Keratinocyte (primary cell): ENCODE results near the gene DCAF11. TPM values are rescaled to one million over a fixed set of nuclear protein-coding genes. Genes with fewer than 3 reads are reported as not detected.

Source experiments
- DNase-seq: peaks from one replicate; pipeline ENCODE4 v3.0.0-alpha.2; 2011; ENCODE audit warnings: low read depth, missing footprints, low spot score
- FAIRE-seq: peaks from 2 replicates; lab custom pipeline; 2011; peaks lifted over from hg19 to GRCh38; lab: Jason Lieb, UNC
- H2AFZ ChIP-seq: 2 replicates; pipeline ENCODE4 v1.6.0; 2012; ENCODE audit warnings: low read length, control low read depth, inconsistent platforms; ENCODE audit not compliant: control insufficient read depth
- H3K27ac ChIP-seq: 2 replicates; pipeline ENCODE4 v1.5.1; 2011; ENCODE audit warnings: low read length; ENCODE audit not compliant: control insufficient read depth, insufficient read depth
- H3K27me3 ChIP-seq: 3 replicates; pipeline ENCODE4 v1.6.0; 2011; ENCODE audit warnings: low read length; ENCODE audit not compliant: control insufficient read depth, insufficient read depth; ENCODE audit errors: extremely low read depth
- H3K36me3 ChIP-seq, 2 experiments: 2 replicates in 1 of 2; 3 replicates in 1 of 2; pipeline ENCODE4 v1.5.1; 2011; ENCODE audit warnings: low read length in 2 of 2, mild to moderate bottlenecking in 1 of 2; ENCODE audit not compliant: control insufficient read depth in 2 of 2, insufficient read depth in 2 of 2; ENCODE audit errors: extremely low read depth in 1 of 2
- H3K4me1 ChIP-seq: 3 replicates; pipeline ENCODE4 v1.5.1; 2011; ENCODE audit warnings: low read length; ENCODE audit not compliant: control insufficient read depth, insufficient read depth; ENCODE audit errors: extremely low read depth
- H3K4me2 ChIP-seq: 3 replicates; pipeline ENCODE4 v1.6.0; 2011; ENCODE audit warnings: low read depth, low read length; ENCODE audit not compliant: control insufficient read depth, insufficient read depth; ENCODE audit errors: extremely low read depth
- H3K4me3 ChIP-seq, 3 experiments: fragments of 200-600 bp in 1 of 3; sonication (generic) in 1 of 3; 2 replicates in 2 of 3; 3 replicates in 1 of 3; pipeline ENCODE4 v1.5.1; 2011 to 2016; ENCODE audit warnings: low read length in 3 of 3, mild to moderate bottlenecking in 3 of 3, control low read depth in 2 of 3, inconsistent platforms in 1 of 3, low read depth in 1 of 3, mixed read lengths in 1 of 3, mixed run types in 1 of 3, moderate library complexity in 1 of 3; ENCODE audit not compliant: control insufficient read depth in 2 of 3, insufficient read depth in 2 of 3; ENCODE audit errors: extremely low read depth in 1 of 3
- H3K79me2 ChIP-seq: 2 replicates; pipeline ENCODE4 v1.6.0; 2012; ENCODE audit warnings: low read length; ENCODE audit not compliant: control insufficient read depth, insufficient read depth
- H3K9ac ChIP-seq: 3 replicates; pipeline ENCODE4 v1.6.0; 2011; ENCODE audit warnings: low read length; ENCODE audit not compliant: control insufficient read depth, insufficient read depth; ENCODE audit errors: extremely low read depth
- H3K9me1 ChIP-seq: 3 replicates; pipeline ENCODE4 v1.6.0; 2011; ENCODE audit warnings: low read length; ENCODE audit not compliant: control insufficient read depth, insufficient read depth; ENCODE audit errors: extremely low read depth
- H3K9me3 ChIP-seq: 2 replicates; pipeline ENCODE4 v1.5.1; 2012; ENCODE audit warnings: low read depth, low read length; ENCODE audit not compliant: control insufficient read depth
- H4K20me1 ChIP-seq: 3 replicates; pipeline ENCODE4 v1.6.0; 2011; ENCODE audit warnings: low read length; ENCODE audit not compliant: control insufficient read depth, insufficient read depth; ENCODE audit errors: extremely low read depth
- CTCF ChIP-seq, 3 experiments: IDR thresholded peaks in 1 of 3; conservative IDR thresholded peaks in 1 of 3; optimal IDR thresholded peaks in 1 of 3; 2 replicates in 2 of 3; 3 replicates in 1 of 3; pipeline versions ENCODE3 to v1.5.1; 2011; ENCODE audit warnings: low read length in 3 of 3, mild to moderate bottlenecking in 3 of 3, moderate library complexity in 2 of 3, control low read depth in 1 of 3, inconsistent platforms in 1 of 3; ENCODE audit not compliant: insufficient read depth in 2 of 3; ENCODE audit errors: extremely low read depth in 1 of 3
- EZH2 ChIP-seq: IDR thresholded peaks from one replicate; pipeline ENCODE4 v1.6.1; 2012; ENCODE audit warnings: inconsistent platforms, mild to moderate bottlenecking, low read length, moderate library complexity
- dilution Hi-C: fragments of 300-500 bp; cut with MboI; formaldehyde crosslinking; loops from one replicate; pipeline ENCODE4 v1.7.0; 2020; ENCODE audit warnings: low sequenced_read_pairs; ENCODE audit not compliant: extremely low pct_ligation_motif_present
- polyA plus RNA-seq, 5 experiments: library from polyadenylated mRNA; depleted of rRNA in 3 of 5; stranded (reverse) in 3 of 5; stranded (forward) in 1 of 5; unstranded in 1 of 5; fragments of >200 nt; gene quantifications; 1 replicate in 1 of 5; 2 replicates in 3 of 5; 3 replicates in 1 of 5; pipeline versions ENCODE4 v1.2.1 to v1.2.3, GENCODE V29; 2011 to 2012; ENCODE audit warnings: missing spikeins in 2 of 5, low read depth in 1 of 5, low replicate concordance in 1 of 5

The DCAF11 gene
- polyA plus RNA-seq, 1 donor (not counting 4 experiments of a cell fraction or from before 2014, with no cell fraction given) = 25.9 TPM

GRCh38 chr14:24071144-24071697 lies 43.4 kb upstream of the DCAF11 start, which contains the start of gene CPNE6:
Gene CPNE6, plus strand, starts transcription at chr14:24071562. Its CDS starts 1,375 bp downstream, at chr14:24072937.
- Histone ChIP-seq H3K9me3 (no peaks in the 10 kb centered on the region), H2AFZ (no peak within 1 kb of the TSS), H4K20me1 (no peaks in the 10 kb centered on the region), H3K4me3 (no peak within 1 kb of the TSS), H3K79me2 (no peaks in the 10 kb centered on the region), H3K9me1 (no peaks in the 10 kb centered on the region), H3K27me3 (peaks cover 32% of the 10 kb centered on the region), H3K9ac (no peak within 1 kb of the TSS), H3K36me3 (no peaks in the 10 kb centered on the region), H3K4me1 (no peaks in the 10 kb centered on the region), H3K27ac (no peak within 1 kb of the TSS), H3K4me2 (no peak within 1 kb of the TSS)
- FAIRE-seq (no peak), DNase-seq (no peak)
- dilution Hi-C loops = no loop called here
- TF ChIP-seq EZH2 = no peak
- no peak for TF ChIP-seq CTCF (optimal IDR thresholded peaks at IDR 0.05 in 1 of 3, IDR thresholded peaks at IDR 0.05 in 1 of 3, conservative IDR thresholded peaks at IDR 0.05 in 1 of 3; ENCODE audit: extremely low read depth in 1 of 3, insufficient read depth in 2 of 3, low read length in 3 of 3)

GRCh38 chr14:24071836-24072430 lies 42.6 kb upstream of the DCAF11 start:
- Histone ChIP-seq H3K4me1 (no peaks in the 10 kb centered on the region), H3K9ac (no peak overlapping the region), H3K27me3 (peaks cover 32% of the 10 kb centered on the region), H3K27ac (no peak overlapping the region), H3K9me1 (no peaks in the 10 kb centered on the region), H4K20me1 (no peaks in the 10 kb centered on the region), H3K9me3 (no peaks in the 10 kb centered on the region), H3K4me2 (no peak overlapping the region), H2AFZ (no peak overlapping the region), H3K4me3 (no peak overlapping the region), H3K79me2 (no peaks in the 10 kb centered on the region), H3K36me3 (no peaks in the 10 kb centered on the region)
- no peak for FAIRE-seq
- TF ChIP-seq CTCF (optimal IDR thresholded peaks at IDR 0.05 in 1 of 3, IDR thresholded peaks at IDR 0.05 in 1 of 3, conservative IDR thresholded peaks at IDR 0.05 in 1 of 3; ENCODE audit: extremely low read depth in 1 of 3, insufficient read depth in 2 of 3, low read length in 3 of 3) (no peak), EZH2 (peak; percentile 36)
- no peak for DNase-seq
- dilution Hi-C loops = no loop called here
